Right atrium auricular region (tissue), 2 donors: Measurements from ENCODE around the gene HSPA1B. TPM values are rescaled to one million over a fixed set of nuclear protein-coding genes. Genes with fewer than 3 reads are reported as not detected.
"Not testable (repeated sequence)": the region's sequence is repeated elsewhere in the genome, so short reads cannot be mapped to it uniquely, and the experiment has no call there.

ENCODE experiments used
- DNase-seq: peaks from one replicate; pipeline ENCODE4 v3.0.0-alpha.2; 2019; ENCODE audit warnings: low spot score
- H3K27ac ChIP-seq, 2 donors: fragments of 200-600 bp; sonication (generic); 1 replicate in 1 of 2; 2 replicates in 1 of 2; pipeline ENCODE4 v1.5.1; 2016 to 2019
- H3K27me3 ChIP-seq, 2 donors: fragments of 200-600 bp; sonication (generic); one replicate each; pipeline versions ENCODE4 v1.5.1 to v1.6.0; 2017 to 2019
- H3K36me3 ChIP-seq: fragments of 200-600 bp; sonication (generic); one replicate; pipeline ENCODE4 v1.5.1; 2016
- H3K4me1 ChIP-seq, 2 donors: fragments of 200-600 bp; sonication (generic); one replicate each; pipeline versions ENCODE4 v1.5.1 to v1.6.0; 2017 to 2019
- H3K4me3 ChIP-seq, 2 donors: fragments of 200-600 bp; sonication (generic); 1 replicate in 1 of 2; 2 replicates in 1 of 2; pipeline ENCODE4 v1.5.1; 2017 to 2019; ENCODE audit warnings: mild to moderate bottlenecking in 1 of 2, moderate library complexity in 1 of 2
- H3K9me3 ChIP-seq, 2 donors: fragments of 200-600 bp; sonication (generic); one replicate each; pipeline ENCODE4 v1.5.1; 2019
- total RNA-seq, 2 donors: library from RNA; depleted of rRNA; stranded (reverse); fragments of >200 nt; gene quantifications; one replicate each; pipeline ENCODE4 v1.1.0, GENCODE V29; 2016
- TF ChIP-seq, protein P1 (sequence below), 2 donors: fragments of 200-600 bp; sonication (generic); IDR thresholded peaks; one replicate each; pipeline ENCODE4 v1.5.1; 2019; ENCODE audit warnings: antibody characterized with exemption in 2 of 2

The HSPA1B gene
- total RNA-seq, 2 donors from 2014 or later: 131 to 232 TPM

DNA sequence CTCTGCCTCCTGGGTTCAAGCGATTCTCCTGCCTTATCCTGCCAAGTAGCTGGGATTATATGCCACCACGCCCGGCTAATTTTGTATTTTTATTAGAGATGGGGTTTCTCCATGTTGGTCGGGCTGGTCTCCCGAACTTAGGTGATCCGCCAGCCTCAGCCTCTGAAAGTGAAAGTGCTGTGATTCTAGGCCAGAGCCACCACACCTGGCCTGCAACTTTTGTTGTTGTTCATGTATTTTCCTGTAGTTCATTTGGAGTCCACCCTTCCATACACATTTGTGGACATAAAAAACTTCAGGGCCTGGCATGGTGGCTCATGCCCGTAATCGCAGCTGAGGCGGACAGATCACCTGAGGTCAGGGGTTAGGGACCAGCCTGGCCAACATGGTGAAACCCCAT lies 14.5 kb downstream of the HSPA1B start:
- H3K36me3 ChIP-seq: peaks cover 45% of the 10 kb centered on the region

GRCh38 chr6:31844507-31844906 lies 17.0 kb downstream of the HSPA1B start:
- no peak for DNase-seq
- Histone ChIP-seq H3K4me3 (no peak overlapping the region), H3K27ac (no peak overlapping the region), H3K4me1 (no peaks in the 10 kb centered on the region), H3K27me3 (no peaks in the 10 kb centered on the region), H3K36me3 (peaks cover 20% of the 10 kb centered on the region), H3K9me3 (no peaks in the 10 kb centered on the region)
- TF ChIP-seq, protein P1, sequence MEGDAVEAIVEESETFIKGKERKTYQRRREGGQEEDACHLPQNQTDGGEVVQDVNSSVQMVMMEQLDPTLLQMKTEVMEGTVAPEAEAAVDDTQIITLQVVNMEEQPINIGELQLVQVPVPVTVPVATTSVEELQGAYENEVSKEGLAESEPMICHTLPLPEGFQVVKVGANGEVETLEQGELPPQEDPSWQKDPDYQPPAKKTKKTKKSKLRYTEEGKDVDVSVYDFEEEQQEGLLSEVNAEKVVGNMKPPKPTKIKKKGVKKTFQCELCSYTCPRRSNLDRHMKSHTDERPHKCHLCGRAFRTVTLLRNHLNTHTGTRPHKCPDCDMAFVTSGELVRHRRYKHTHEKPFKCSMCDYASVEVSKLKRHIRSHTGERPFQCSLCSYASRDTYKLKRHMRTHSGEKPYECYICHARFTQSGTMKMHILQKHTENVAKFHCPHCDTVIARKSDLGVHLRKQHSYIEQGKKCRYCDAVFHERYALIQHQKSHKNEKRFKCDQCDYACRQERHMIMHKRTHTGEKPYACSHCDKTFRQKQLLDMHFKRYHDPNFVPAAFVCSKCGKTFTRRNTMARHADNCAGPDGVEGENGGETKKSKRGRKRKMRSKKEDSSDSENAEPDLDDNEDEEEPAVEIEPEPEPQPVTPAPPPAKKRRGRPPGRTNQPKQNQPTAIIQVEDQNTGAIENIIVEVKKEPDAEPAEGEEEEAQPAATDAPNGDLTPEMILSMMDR (IDR thresholded peaks at IDR 0.05): no peak

More for the DNA sequence above, 14.5 kb downstream of the HSPA1B start:
- Histone ChIP-seq H3K27ac (no peak overlapping the region), H3K9me3 (no peaks in the 10 kb centered on the region), H3K4me1 (peaks cover 0 to 19% of the 10 kb centered on the region in 2 donors), H3K27me3 (no peaks in the 10 kb centered on the region), H3K4me3 (no peak overlapping the region)
- TF ChIP-seq, protein P1 (IDR thresholded peaks at IDR 0.05): no peak
- no peak for DNase-seq

DNA sequence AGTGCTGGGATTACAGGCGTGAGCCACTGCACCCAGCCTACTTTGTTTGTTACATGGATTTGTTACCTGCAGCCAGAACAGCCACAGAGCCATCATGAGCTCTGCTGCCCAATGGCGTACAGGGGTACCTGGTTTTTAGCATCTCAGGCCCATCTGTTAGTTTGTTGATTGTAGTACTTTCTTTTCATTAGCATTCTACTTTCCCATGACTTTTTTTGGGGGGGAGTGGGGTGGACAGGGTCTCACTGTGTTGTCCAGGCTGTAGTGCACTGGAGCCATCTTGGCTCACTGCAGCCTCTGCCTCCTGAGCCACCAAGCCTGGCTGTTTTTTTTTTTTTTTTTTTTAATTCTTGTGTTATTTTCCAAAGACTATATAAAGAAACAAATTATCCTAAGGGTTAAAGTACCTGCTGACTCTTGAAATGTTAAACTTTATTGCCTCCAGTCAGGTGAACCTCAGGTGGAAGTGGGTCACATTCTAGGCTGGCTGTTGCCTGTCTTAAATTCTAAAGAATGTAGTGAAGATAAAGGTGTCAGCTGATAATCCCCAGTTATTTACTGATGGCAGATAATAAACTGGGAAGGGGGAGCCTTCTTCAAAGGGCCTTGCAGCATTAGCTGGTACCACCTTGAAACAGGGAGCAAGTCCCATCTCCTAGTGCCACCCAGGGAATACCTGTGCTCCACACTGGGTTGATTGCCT lies 19.9 kb downstream of the HSPA1B start:
- Histone ChIP-seq H3K9me3 (no peaks in the 10 kb centered on the region), H3K4me1 (no peaks in the 10 kb centered on the region), H3K36me3 (no peaks in the 10 kb centered on the region), H3K27ac (no peak overlapping the region), H3K27me3 (no peaks in the 10 kb centered on the region), H3K4me3 (no peak overlapping the region)
- TF ChIP-seq, protein P1 (IDR thresholded peaks at IDR 0.05): no peak
- DNase-seq: no peak

DNA sequence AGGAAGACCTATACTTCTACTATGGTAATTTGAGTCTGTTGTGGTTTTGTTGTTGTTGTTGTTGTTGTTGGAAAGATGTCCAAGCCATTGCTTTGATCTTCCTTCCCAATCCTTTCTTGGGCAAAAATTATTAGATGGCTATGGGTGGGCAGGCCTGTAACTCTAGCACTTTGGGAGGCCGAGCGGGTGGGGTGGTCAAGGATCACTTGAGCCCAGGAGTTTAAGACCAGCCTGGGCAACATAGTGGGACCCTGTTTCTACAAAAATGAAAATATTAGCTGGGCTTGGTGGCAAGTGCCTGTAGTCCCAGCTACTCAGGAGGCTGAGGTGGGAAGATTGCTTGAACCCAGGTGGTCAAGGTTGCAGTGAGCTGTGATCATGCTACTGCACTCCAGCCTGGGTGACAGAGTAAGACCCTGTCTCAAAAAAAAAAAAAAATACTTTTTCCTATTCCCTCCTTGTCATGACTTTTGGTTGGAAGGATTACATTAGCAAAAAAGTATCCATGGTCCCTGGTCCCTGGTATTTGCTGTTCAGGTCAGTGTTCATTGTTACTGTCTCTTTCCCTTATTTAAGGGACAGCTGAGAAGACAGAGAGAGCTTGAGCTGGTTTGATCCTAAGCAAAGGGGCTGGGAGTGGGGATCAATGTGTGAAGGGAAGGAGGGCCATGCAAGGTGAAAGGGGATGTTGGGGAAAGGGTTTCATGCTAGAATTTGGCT lies 23.4 kb downstream of the HSPA1B start:
- Histone ChIP-seq H3K4me3 (no peak overlapping the region), H3K27ac (no peak overlapping the region), H3K27me3 (no peaks in the 10 kb centered on the region), H3K4me1 (no peaks in the 10 kb centered on the region), H3K36me3 (no peaks in the 10 kb centered on the region), H3K9me3 (no peaks in the 10 kb centered on the region)
- TF ChIP-seq, protein P1 (IDR thresholded peaks at IDR 0.05): no peak
- no peak for DNase-seq

DNA sequence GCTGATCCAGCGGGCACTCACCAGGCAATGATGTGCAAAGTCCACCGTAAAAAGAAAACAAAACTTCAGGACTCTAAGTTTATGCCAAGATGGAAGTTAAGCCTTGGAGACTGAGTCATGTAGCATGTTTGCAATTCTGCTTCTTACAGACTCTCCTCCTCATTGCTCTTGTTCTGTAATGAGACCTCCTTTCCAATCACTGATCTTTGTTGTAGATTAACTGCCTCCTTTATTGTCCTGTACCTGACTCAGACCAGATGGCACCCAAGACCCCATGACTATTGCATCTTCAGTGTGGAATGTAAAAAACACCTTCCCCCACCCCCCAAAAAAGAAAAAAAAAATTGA lies 23.9 kb downstream of the HSPA1B start:
- H3K9me3 ChIP-seq: no peaks in the 10 kb centered on the region
- H3K36me3 ChIP-seq: no peaks in the 10 kb centered on the region
- no peak for DNase-seq
- H3K27ac ChIP-seq: no peak overlapping the region
- no peak overlapping the region for H3K4me3 ChIP-seq
- H3K4me1 ChIP-seq: no peaks in the 10 kb centered on the region
- TF ChIP-seq, protein P1 (IDR thresholded peaks at IDR 0.05): no peak
- H3K27me3 ChIP-seq: no peaks in the 10 kb centered on the region

- H3K27ac ChIP-seq, H3K4me1 ChIP-seq, DNase-seq, H3K9me3 ChIP-seq, H3K27me3 ChIP-seq, H3K4me3 ChIP-seq, H3K36me3 ChIP-seq: not testable (repeated sequence)
Observed at GRCh38 chr6:31851980-31852718, 24.6 kb downstream of the HSPA1B start.

GRCh38 chr6:31857774-31858173 lies 30.2 kb downstream of the HSPA1B start:
- peaks cover 40% of the 10 kb centered on the region for H3K36me3 ChIP-seq
- H3K4me1 ChIP-seq, H3K27me3 ChIP-seq, H3K27ac ChIP-seq, H3K4me3 ChIP-seq, DNase-seq, H3K9me3 ChIP-seq: not testable (repeated sequence)
